ENCODE data around the gene PGGT1B.

- TF ChIP-seq POLR2A (IDR thresholded peaks at IDR 0.05) (no peak), CTCF (IDR thresholded peaks at IDR 0.05) (no peak)
Measured at GRCh38 chr5:115241881-115242642, 20.6 kb downstream of the PGGT1B start.

Data from ovary (tissue), 3 donors.